ENCODE data around the gene CTXN2. TPM values are rescaled to one million over a fixed set of nuclear protein-coding genes. Genes with fewer than 3 reads are reported as not detected.

CTXN2 gene
- total RNA-seq, 1 experiment from 2014 or later = 0.11 TPM

GRCh38 chr15:48182749-48183148 is 8.7 kb upstream of the CTXN2 start:
- Histone ChIP-seq H3K27me3 (ENCODE audit: insufficient read depth, low read length) (no peaks in the 10 kb centered on the region), H3K9me3 (ENCODE audit: control insufficient read depth, low read depth, low read length) (no peaks in the 10 kb centered on the region), H3K9ac (ENCODE audit: extremely low read depth, insufficient read length, low read length) (no peak overlapping the region), H2AK5ac (ENCODE audit: insufficient read length, low read length) (no peak overlapping the region), H3K27ac (ENCODE audit: insufficient read length, low read depth, low read length) (no peak overlapping the region), H3T11ph (ENCODE audit: low read length) (no peak overlapping the region), H3K14ac (ENCODE audit: insufficient read depth, low read length) (no peak overlapping the region), H3K4me2 (ENCODE audit: insufficient read depth, insufficient read length, low read length) (no peak overlapping the region), H4K5ac (ENCODE audit: insufficient read length, low read depth, low read length) (no peak overlapping the region), H2BK5ac (ENCODE audit: insufficient read length, low read length) (no peak overlapping the region), H3K56ac (ENCODE audit: insufficient read length, low read depth, low read length) (no peak overlapping the region), H3K23me2 (ENCODE audit: insufficient read length, low read depth, low read length, poor library complexity, severe bottlenecking) (no peaks in the 10 kb centered on the region), H3K79me2 (ENCODE audit: insufficient read depth, low read length) (no peaks in the 10 kb centered on the region), H3K18ac (ENCODE audit: insufficient read length, low read depth, low read length) (no peak overlapping the region), H3K4ac (ENCODE audit: low read depth, low read length) (no peak overlapping the region), H4K8ac (replicated peaks; ENCODE audit: insufficient read length, low read depth, low read length) (no peak overlapping the region), H2BK15ac (ENCODE audit: low read depth, low read length) (no peak overlapping the region), H3K79me1 (ENCODE audit: insufficient read depth, low read depth, low read length, poor library complexity, severe bottlenecking) (no peaks in the 10 kb centered on the region), H4K20me1 (ENCODE audit: control insufficient read depth, insufficient read depth, insufficient read length) (no peaks in the 10 kb centered on the region), H4K91ac (ENCODE audit: insufficient read length, low read depth, low read length) (no peak overlapping the region), H3K23ac (ENCODE audit: insufficient read length, low read depth, low read length) (no peak overlapping the region), H2BK20ac (ENCODE audit: low read depth, low read length, poor library complexity, severe bottlenecking) (no peak overlapping the region), H3K4me1 (ENCODE audit: insufficient read depth, low read length) (no peaks in the 10 kb centered on the region; the same call in 1 of the 2 replicates), H2AFZ (ENCODE audit: low read length) (no peak overlapping the region), H2BK120ac (ENCODE audit: low read depth, low read length, poor library complexity, severe bottlenecking) (no peak overlapping the region), H2BK12ac (ENCODE audit: insufficient read length, low read depth, low read length) (no peak overlapping the region)
- Mint-ChIP-seq H3K27ac (no peak overlapping the region), H3K36me3 (ENCODE audit: insufficient read depth in 1 of 3, low read depth in 3 of 3) (no peaks in the 10 kb centered on the region), H3K4me3 (no peak overlapping the region), H3K27me3 (ENCODE audit: low read depth) (no peaks in the 10 kb centered on the region), H3K4me1 (peaks cover 16 to 19% of the 10 kb centered on the region in 2 experiments), H3K9me3 (no peaks in the 10 kb centered on the region)
- TF ChIP-seq CTCF (conservative IDR thresholded peaks at IDR 0.05) = no peak
- DNase-seq = no peak
- no CpG with 5 or more reads among the region's 2 CpGs for WGBS (ENCODE audit: extremely low coverage, insufficient read length, low lambda C conversion rate)
